Stimulated activated CD4-positive, alpha-beta T cell treated with anti-CD3 and anti-CD28 coated beads, Interleukin-4, amount 100 ng/mL, for 1 hour (primary cell): ENCODE results near the gene ZBED2.
"Not testable (repeated sequence)": the region's sequence is repeated elsewhere in the genome, so short reads cannot be mapped to it uniquely, and the experiment has no call there.

ENCODE experiments used
- DNase-seq: peaks from one replicate; pipeline ENCODE4 v3.0.0-alpha.2; 2020

Gene ZBED2, protein sequence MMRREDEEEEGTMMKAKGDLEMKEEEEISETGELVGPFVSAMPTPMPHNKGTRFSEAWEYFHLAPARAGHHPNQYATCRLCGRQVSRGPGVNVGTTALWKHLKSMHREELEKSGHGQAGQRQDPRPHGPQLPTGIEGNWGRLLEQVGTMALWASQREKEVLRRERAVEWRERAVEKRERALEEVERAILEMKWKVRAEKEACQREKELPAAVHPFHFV

DNA sequence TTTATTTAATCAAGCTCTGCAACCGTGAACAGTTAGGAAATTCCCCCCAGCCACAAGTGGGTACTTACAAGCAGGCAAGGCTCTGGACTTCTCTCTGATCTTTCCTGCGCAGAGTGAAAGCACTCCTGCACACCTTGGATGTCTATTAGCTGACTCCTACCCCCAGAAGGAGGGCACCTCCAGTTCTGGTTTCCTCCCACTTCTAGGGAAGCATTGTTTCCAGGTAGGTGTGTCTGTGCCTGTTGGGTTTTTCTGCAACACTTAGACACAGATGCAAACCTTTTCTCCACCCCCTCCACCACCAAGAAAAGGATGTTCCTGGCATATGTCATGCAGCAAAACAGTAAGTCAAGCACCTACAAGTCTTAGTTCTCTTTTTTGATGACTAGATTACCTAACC is at the start of gene ZBED2:
Gene ZBED2, minus strand, starts transcription at position 115 of the 400 bp plus-strand sequence. CDS start 1,145 bp downstream, outside the sequence.
- no peak for DNase-seq

GRCh38 chr3:111639316-111639715 is 44.2 kb upstream of the ZBED2 start:
- DNase-seq: no peak

DNA sequence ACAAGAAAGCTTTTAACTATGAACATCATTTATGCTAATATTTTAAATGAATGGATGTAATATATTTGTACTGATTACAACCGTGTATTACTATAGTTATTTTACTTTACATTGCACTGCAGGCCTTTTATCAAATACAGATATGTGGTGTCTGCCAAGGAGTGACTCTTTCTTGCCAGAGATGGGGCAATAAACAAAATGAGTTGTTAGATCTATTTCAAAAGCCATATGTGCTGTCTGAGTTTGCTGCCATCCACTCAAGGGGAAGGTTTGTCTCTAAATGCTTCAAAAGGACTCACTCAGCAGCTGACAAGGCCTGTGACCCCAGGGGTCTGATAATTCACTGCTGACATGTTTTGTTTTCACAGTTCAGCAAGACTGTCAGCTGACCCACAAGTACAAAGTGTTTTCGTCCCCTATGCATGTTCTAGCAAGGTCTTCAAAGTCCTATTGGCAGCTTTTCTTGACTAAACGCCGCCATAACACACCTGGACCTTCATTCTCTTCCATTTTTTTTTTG is 41.3 kb upstream of the ZBED2 start:
- DNase-seq: no peak

DNA sequence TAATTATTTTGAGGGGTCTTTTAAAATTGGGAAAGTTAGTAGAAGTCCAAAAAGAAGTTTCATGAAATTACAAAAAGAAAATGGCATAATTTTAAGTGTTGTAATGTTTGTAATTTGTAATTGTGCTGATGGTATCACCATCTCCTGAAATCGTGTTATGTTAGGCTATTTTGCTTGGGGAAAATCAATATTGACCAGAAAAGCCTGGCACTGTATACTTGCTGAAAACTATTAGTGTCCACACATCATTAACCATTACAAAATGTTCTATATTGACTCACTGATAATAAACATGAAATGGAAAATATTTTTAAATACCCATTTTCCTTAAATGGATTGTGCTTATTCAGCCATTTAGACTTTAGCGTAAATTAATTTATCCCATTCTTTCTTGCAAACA is 40.3 kb upstream of the ZBED2 start:
- DNase-seq: no peak

DNA sequence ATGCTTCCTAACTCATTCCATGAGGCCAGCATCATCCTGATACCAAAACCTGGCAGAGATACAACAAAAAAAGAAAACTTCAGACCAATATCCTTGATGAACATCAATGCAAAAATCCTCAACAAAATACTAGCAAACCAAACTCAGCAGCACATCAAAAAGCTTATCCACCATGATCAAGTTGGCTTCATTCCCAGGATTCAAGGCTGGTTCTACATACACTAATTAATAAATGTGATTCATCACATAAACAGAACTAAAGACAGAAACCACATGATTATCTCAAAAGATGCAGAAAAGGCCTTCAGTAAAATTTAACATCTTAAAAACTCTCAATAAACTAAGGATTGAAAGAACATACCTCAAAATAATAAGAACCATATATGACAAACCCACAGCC is 35.5 kb upstream of the ZBED2 start:
- not testable (repeated sequence) for DNase-seq

DNA sequence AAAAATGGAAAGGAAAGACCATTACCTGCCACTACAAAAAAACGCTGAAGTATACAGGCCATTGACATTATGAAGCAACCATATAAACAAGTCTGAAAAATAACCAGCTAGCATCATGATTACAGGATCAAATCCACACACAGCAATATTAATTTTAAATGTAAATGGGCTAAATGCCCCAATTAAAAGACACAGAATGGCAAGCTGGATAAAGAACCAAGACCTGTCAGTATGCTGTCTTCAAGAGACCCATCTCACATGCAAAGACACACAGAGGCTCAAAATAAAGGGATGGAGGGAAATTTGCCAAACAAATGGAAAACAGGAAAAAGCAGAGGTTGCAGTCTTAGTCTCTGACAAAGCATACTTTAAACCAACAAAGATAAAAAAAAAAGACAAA is 33.9 kb upstream of the ZBED2 start:
- not testable (repeated sequence) for DNase-seq

DNA sequence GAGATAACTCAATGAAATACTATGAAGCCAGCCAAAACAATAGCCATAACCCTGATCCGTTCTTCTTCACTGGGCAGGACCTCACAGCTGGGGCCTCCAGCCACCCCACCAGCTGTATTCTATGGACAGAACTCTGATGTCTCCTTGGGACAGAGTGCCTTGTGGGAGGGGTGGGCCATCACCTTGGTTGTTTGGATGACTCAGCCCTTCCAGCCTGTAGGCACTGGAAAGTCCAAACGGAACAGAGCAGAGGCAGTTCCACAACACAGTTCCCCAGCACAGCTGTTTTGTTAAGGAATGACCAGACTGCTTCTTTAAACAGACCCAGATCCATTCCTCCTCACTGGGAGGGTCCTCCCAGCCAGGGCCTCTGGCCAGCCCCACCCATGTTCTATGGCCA is 31.9 kb upstream of the ZBED2 start:
- no peak for DNase-seq

DNA sequence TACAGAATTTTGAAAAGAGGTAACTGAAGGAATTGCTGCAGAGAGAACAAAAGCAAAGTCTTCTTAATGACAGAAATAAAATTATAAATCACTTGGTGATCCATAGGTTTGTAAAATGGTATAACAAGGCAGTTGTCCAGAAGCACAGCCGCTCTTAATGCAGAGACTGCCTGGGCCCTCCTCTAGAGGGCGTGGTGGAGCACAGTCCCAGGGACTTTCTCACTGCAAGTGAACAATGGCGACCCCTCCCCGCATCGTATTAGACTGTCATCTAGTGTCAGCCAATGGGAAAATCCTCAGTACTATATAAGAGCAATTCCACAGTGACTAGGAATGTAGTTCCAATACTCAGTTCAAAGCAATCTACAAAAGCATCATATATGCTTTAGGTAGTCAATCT is 26.4 kb upstream of the ZBED2 start:
- DNase-seq: peak; percentile 37

GRCh38 chr3:111619833-111620232 is 24.7 kb upstream of the ZBED2 start:
- no peak for DNase-seq

DNA sequence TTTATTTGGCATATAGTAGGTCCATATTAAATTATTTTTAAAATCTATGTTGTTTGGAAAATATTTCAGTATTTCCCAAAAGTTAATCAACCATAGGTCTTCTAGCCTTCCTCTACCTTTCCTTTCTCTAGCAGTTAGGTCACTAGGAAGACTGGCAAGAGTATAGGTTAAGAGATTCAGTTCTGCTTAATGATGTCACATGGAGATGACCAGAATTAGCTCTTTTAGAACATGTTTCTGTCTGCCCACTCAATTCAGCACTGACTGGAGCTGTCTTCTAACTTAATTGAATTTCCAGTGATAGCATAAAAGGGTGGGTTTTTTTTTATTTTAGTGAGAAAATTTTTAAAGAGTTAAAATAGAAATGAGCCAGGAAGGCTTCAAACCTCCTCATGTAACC is 23.8 kb upstream of the ZBED2 start:
- DNase-seq: no peak

DNA sequence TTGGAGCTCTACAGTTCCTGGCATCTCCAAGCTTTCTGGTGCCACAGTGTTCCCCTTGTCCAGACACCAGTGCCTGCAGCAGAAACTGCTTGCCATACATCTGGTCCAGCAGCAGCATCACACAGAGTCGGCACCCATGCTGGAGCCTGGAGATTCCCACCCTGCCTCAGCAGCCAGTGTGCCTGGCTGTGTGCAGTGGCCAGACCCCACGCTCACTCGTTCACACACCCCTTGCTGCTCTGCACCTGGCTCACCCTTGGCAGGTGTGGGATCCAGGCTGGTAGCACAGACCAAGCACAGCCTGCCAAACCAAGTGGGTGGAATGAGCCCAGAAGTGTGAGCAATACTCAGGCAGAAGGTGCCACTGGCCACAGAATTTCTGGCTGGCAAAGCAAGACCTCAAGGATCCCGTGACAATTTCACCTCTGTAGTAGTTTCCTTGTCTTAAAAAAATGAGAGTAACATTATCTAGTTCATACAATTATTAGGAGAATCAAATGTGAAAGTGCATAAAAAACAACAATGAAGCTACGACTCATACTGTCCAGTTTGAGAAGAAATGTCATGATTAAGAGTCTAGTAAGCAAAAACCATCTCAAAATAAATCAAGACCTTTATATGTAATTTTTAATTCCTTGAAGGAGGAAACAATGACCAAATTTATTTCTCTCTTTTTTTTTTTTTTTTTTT is 22.9 kb upstream of the ZBED2 start:
- no peak for DNase-seq

DNA sequence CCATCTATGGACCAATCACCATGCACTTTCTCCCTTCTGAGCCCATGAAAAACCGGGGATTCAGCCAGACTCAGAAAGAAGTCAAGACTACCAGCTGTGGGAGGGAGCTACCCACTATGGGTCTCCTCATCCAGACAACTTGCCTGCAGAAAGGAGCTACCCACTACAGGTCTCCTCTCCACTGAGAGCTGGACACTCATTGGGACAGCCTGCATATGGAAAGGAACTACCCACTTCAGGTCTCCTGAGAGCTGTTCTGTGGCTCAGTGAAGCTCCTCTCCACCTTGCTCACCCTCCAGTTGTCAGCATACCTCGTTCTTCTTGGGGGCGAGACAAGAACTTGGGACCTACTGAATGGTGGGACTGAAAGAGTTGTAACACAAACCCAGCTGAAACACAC is 22.3 kb upstream of the ZBED2 start:
- no peak for DNase-seq

- DNase-seq: peak; percentile 63
Measured at GRCh38 chr3:111616417-111617105, 21.4 kb upstream of the ZBED2 start.

DNA sequence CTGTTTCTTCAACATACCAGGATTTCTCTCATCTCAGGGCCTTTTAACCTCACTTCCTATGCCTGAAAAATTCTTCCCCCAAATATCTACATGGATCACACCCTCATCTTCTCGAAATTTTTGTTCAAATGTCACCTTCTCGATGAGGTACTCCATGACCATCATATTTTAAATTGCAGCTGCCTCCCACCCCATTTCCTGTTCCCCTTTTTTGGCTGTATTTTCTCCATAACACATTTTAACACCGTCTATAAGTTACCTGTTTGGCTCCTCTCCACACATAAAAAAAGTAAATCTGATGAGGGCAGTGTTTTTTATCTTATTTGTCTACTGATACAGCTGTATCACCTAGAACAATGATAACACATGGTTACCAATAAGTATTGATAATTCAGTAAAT is 20.7 kb upstream of the ZBED2 start:
- DNase-seq: no peak

GRCh38 chr3:111613294-111613693 is 18.1 kb upstream of the ZBED2 start:
- DNase-seq: no peak

DNA sequence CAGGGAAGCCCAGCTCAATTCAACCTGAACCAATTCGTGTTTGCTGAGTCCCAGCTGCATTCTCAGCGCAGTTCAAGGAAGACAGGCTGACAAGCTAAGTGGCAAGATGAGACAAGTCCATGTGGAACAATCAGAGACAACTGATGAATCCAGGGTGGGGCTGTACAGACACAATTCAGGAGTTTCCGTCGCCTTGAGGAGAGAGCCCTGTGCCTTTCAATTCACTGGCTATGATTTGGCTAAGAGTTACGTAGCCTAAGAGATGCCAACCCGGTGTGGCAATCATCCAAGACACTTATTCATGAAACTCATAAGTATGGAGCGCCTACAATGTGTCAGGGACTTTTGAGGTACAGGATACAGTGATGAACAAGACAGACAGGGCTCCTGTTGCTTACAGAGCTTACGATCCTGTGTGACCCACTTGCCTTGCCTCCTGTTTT is 15.5 kb upstream of the ZBED2 start:
- no peak for DNase-seq

GRCh38 chr3:111610189-111610588 is 15.0 kb upstream of the ZBED2 start:
- DNase-seq: no peak

- DNase-seq: no peak
Measured at GRCh38 chr3:111609700-111610099, 14.6 kb upstream of the ZBED2 start.

- DNase-seq: no peak
Measured at GRCh38 chr3:111608383-111608782, 13.2 kb upstream of the ZBED2 start.

DNA sequence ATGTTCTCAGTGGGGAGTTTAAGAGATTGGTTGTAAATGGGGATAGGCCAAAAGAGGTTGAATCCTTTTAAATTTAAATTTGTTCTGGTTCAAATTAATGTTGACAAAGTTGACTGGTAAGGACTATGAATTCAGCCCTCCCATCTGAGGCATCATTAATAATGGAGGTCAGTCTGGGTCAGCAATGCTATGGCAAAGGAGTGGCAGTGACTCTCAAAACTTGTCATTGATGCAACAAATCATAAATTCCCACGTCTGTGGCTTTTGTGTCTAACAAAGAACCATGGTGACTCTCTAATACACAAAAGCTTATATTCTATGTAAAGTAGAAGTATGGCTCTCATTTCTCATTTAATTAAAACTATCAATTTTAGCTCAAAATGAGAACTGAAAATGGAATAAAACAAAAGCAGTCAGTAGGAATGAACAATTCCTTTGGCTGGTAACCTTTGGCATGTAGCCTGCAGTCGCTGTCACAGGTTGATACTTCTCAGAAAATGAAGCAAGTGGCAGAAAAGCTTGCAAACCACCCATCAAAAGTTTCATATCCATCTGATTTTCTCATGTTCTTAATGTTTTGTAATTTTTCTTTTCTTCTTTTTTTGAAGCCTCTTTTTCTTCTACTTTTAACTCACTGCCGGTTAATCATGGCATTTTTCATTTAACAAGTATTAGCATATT is 12.2 kb upstream of the ZBED2 start:
- no peak for DNase-seq

DNA sequence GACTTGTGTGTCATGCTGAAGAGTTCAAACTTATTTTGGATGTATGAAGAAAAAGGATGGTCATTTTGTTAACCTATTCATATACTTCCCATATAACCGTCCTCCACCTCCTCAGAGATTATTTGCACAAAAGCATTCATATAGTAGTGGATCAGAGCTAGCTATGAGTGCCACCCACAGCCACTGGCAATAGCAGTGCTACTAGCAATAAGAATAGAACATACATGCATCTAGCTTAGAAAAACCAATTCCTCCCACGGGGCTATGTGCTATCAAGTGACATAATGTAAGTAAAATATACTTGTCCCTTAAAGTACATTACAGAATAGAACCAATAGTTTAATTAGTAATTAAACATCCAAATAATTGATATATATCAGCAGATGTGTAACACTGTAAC is 10.3 kb upstream of the ZBED2 start:
- DNase-seq: no peak

DNA sequence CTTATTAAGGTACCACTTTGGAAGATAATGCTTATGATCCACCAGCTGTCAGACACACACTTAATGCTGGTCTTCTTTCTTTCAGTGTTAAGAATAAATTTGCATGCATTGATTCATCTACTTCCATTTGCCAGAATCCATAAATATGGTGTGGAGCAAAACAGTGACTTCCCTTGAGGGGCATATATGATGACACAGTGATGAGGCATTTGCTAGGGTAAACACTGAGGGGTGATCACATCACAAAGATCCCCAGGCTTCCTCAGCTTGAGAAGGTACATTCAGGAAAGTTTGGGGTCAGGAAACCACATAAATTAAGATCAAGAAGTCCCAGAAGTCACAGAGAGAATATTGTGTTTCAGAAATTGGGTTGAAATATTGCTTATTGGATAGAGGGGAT is 9.9 kb upstream of the ZBED2 start:
- DNase-seq: no peak

GRCh38 chr3:111604119-111604518 is 9.0 kb upstream of the ZBED2 start:
- DNase-seq: no peak
